ENCODE measurements around the gene C6orf47.

The C6orf47 gene

DNA sequence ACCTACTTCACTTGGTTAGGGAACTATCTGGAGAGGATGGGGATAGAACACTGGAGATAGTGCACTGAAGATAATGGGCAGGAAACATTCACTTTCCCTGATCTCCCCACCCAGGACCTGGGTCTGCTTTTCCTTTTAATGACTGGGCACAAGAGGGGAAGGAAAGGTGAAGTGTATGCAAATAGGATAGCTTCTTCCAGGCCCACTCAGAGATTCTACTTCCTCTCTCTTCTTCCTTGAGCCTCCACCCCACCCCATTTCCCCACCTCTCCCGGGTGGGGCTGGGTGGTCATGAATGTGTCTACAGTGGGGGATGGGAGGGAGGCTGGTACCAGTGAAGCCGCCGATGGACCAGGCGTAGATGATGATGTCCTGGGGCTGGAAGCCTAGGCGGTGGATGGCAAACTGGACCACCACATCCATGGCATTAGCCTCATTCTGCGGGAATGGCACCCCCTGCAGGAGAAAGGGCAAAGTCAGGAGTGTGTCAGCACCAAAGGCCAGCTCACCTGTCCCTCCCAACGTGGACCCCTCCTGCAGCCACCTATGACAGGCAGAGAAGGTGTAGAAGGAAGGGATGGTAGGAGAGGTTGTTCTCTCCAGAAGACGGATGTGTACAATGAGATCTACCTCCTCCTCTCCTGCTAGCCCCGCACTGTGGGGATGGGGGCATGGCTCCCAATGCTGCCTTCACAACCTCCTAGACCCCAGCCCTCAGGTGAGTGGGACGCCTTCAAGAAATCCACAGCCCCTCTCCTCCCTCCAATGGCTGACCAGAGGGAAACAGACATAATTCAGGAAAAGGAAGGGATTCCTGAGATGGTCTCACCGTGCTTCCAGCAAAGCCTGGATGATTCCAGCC, 28.9 kb upstream of the C6orf47 start:
- Histone ChIP-seq H3K4me3 (ENCODE audit: low read depth in 1 of 5, low read length in 5 of 5) (no peak overlapping the region), H3K9me3 (ENCODE audit: control insufficient read depth in 5 of 5, low read length in 5 of 5) (no peaks in the 10 kb centered on the region), H3K9ac (ENCODE audit: low read length in 5 of 5) (peak overlapping the region in 1 of 5 donors; percentile 7), H3K27me3 (ENCODE audit: control insufficient read depth in 5 of 5, insufficient read depth in 4 of 5, low read length in 5 of 5) (no peaks in the 10 kb centered on the region), H3K36me3 (ENCODE audit: control insufficient read depth in 5 of 5, insufficient read depth in 5 of 5, low read length in 5 of 5) (peaks cover 3 to 94% (median 86%) of the 10 kb centered on the region in 5 donors), H3K4me1 (ENCODE audit: control insufficient read depth in 5 of 5, insufficient read depth in 5 of 5, low read length in 5 of 5) (no peaks in the 10 kb centered on the region), H3K27ac (ENCODE audit: low read depth, low read length) (no peak overlapping the region)

- no peaks in the 10 kb centered on the region for H3K27me3 ChIP-seq (ENCODE audit: control insufficient read depth in 5 of 5, insufficient read depth in 4 of 5, low read length in 5 of 5)
- H3K9me3 ChIP-seq (ENCODE audit: control insufficient read depth in 5 of 5, low read length in 5 of 5) = no peaks in the 10 kb centered on the region
- peaks cover 0 to 3% (median 3%) of the 10 kb centered on the region in 5 donors for H3K4me1 ChIP-seq (ENCODE audit: control insufficient read depth in 5 of 5, insufficient read depth in 5 of 5, low read length in 5 of 5)
- H3K36me3 ChIP-seq (ENCODE audit: control insufficient read depth in 5 of 5, insufficient read depth in 5 of 5, low read length in 5 of 5) = peaks cover 3 to 82% (median 78%) of the 10 kb centered on the region in 5 donors
- H3K9ac ChIP-seq (ENCODE audit: low read length in 5 of 5) = no peak overlapping the region
- no peak overlapping the region for H3K4me3 ChIP-seq (ENCODE audit: low read depth in 1 of 5, low read length in 5 of 5)
- H3K27ac ChIP-seq (ENCODE audit: low read depth, low read length) = no peak overlapping the region
Observed at GRCh38 chr6:31687860-31688693, 27.5 kb upstream of the C6orf47 start.

- peaks cover 0 to 4% (median 3%) of the 10 kb centered on the region in 5 donors for H3K4me1 ChIP-seq (ENCODE audit: control insufficient read depth in 5 of 5, insufficient read depth in 5 of 5, low read length in 5 of 5)
- H3K4me3 ChIP-seq (ENCODE audit: low read depth in 1 of 5, low read length in 5 of 5) = no peak overlapping the region
- no peaks in the 10 kb centered on the region for H3K9me3 ChIP-seq (ENCODE audit: control insufficient read depth in 5 of 5, low read length in 5 of 5)
- no peaks in the 10 kb centered on the region for H3K27me3 ChIP-seq (ENCODE audit: control insufficient read depth in 5 of 5, insufficient read depth in 4 of 5, low read length in 5 of 5)
- no peak overlapping the region for H3K27ac ChIP-seq (ENCODE audit: low read depth, low read length)
- H3K36me3 ChIP-seq (ENCODE audit: control insufficient read depth in 5 of 5, insufficient read depth in 5 of 5, low read length in 5 of 5) = peaks cover 3 to 75% (median 71%) of the 10 kb centered on the region in 5 donors
- H3K9ac ChIP-seq (ENCODE audit: low read length in 5 of 5) = no peak overlapping the region
Observed at GRCh38 chr6:31687321-31687720, 26.7 kb upstream of the C6orf47 start.

GRCh38 chr6:31686483-31686882, 25.9 kb upstream of the C6orf47 start:
- Histone ChIP-seq H3K4me1 (ENCODE audit: control insufficient read depth in 5 of 5, insufficient read depth in 5 of 5, low read length in 5 of 5) (peaks cover 0 to 9% (median 6%) of the 10 kb centered on the region in 5 donors), H3K9ac (ENCODE audit: low read length in 5 of 5) (no peak overlapping the region), H3K4me3 (ENCODE audit: low read depth in 1 of 5, low read length in 5 of 5) (no peak overlapping the region), H3K27me3 (ENCODE audit: control insufficient read depth in 5 of 5, insufficient read depth in 4 of 5, low read length in 5 of 5) (no peaks in the 10 kb centered on the region), H3K27ac (ENCODE audit: low read depth, low read length) (no peak overlapping the region), H3K9me3 (ENCODE audit: control insufficient read depth in 5 of 5, low read length in 5 of 5) (no peaks in the 10 kb centered on the region), H3K36me3 (ENCODE audit: control insufficient read depth in 5 of 5, insufficient read depth in 5 of 5, low read length in 5 of 5) (peaks cover 0 to 67% (median 63%) of the 10 kb centered on the region in 5 donors)

DNA sequence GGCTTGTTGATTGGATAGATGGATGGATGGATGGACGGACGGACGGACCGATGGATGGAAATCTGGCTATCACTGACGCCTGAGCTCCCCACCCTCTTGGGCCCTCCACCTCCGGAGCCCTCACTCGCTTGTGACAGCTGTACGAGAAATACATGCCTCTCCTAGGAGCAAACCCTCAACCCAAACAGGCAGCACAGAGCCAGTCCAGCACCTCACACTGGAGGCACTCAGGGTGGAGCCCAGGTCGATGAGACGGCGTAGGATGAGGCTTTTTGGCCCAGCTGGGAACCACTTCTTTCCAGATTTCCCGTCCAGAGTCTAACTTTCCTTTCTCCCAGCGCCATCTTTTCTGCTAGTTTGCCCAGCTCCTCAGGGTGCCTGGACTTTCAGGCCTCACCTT, 23.0 kb upstream of the C6orf47 start:
- Histone ChIP-seq H3K36me3 (ENCODE audit: control insufficient read depth in 5 of 5, insufficient read depth in 5 of 5, low read length in 5 of 5) (peaks cover 0 to 38% (median 35%) of the 10 kb centered on the region in 5 donors), H3K27me3 (ENCODE audit: control insufficient read depth in 5 of 5, insufficient read depth in 4 of 5, low read length in 5 of 5) (no peaks in the 10 kb centered on the region), H3K9ac (ENCODE audit: low read length in 5 of 5) (no peak overlapping the region), H3K4me3 (ENCODE audit: low read depth in 1 of 5, low read length in 5 of 5) (no peak overlapping the region), H3K9me3 (ENCODE audit: control insufficient read depth in 5 of 5, low read length in 5 of 5) (no peaks in the 10 kb centered on the region), H3K4me1 (ENCODE audit: control insufficient read depth in 5 of 5, insufficient read depth in 5 of 5, low read length in 5 of 5) (peaks cover 0 to 23% (median 20%) of the 10 kb centered on the region in 5 donors), H3K27ac (ENCODE audit: low read depth, low read length) (no peak overlapping the region)

DNA sequence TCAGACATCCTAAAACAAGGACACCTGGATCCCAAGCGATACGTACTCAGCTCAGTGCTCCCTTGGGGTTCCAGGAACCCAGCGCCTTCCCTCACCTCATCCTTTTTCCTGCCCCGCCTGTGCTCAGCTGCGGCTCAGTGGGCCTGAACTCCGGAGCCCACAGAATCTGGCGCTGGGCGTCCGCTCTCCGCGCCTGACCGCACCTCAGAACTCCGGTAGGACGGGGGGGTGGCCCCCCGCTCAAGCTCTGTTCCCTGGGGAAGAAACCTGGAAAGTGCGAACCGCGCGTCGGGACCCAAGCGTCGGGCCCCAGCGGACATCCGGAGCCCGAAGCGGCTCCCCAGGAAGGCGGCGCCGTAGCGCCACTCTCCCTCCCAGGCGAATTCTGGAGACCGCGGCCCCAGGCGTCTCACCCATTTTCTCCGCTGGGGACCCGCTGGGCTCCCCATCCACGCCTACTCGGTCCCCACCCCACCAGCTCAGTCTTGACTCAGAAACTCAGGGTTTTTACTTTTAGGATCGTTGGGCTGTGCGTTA, 20.6 kb upstream of the C6orf47 start:
- Histone ChIP-seq H3K27me3 (ENCODE audit: control insufficient read depth in 5 of 5, insufficient read depth in 4 of 5, low read length in 5 of 5) (no peaks in the 10 kb centered on the region), H3K36me3 (ENCODE audit: control insufficient read depth in 5 of 5, insufficient read depth in 5 of 5, low read length in 5 of 5) (peaks cover 0 to 14% (median 11%) of the 10 kb centered on the region in 5 donors), H3K4me3 (ENCODE audit: low read depth in 1 of 5, low read length in 5 of 5) (peak overlapping the region; percentile 65 to 74 (median 69)), H3K4me1 (ENCODE audit: control insufficient read depth in 5 of 5, insufficient read depth in 5 of 5, low read length in 5 of 5) (peaks cover 0 to 23% (median 20%) of the 10 kb centered on the region in 5 donors), H3K9ac (ENCODE audit: low read length in 5 of 5) (peak overlapping the region in 4 of 5 donors; percentile 45 to 80 (median 68)), H3K9me3 (ENCODE audit: control insufficient read depth in 5 of 5, low read length in 5 of 5) (no peaks in the 10 kb centered on the region), H3K27ac (ENCODE audit: low read depth, low read length) (peak overlapping the region; percentile 49)

DNA sequence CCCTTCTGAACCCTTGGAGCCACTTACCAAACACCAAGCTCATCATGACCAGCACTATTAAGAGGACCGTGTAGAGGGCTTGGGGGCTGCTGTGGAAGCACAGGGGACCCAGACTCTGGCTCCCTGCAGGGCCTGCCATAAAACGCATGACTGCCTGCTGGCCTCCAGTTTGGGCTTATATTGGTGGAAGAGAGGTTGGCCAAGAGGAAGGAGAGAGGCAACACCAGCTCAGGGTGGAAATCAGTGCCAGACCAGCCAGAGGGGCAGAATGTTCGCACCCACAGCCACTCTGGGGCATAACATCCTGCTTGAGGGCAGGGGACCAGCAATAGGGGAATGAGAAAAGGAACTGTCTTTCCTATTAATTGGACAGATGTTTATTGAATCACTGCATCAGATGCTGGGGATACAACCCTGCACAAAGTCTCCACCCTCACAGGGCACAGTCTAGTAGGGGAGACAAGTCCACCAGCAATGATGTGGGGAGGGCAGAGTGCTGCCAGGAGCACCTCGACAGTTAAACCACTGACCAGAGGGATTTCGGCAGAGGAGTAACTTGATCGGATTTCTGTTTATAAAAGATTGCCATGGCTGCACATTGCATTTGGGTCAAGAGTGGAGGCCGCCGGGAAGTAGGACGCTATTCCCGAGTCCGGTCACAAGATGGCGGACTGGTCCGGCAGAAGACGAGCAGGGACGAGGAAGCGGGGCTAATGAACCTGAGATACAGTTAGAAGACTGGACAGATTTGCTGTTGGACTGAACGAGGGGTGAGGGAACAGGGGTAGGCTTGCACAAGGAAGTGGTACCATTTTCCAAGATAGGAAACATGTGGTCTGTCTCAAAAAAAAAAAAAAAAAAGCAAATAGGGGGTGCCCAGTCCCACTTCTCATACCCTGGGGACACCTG, 19.9 kb upstream of the C6orf47 start, which contains the start of gene LY6G5C:
TSS of gene LY6G5C (minus strand) at position 842 of the 909 bp plus-strand sequence. CDS start at position 148, 694 bp downstream.
- Histone ChIP-seq H3K4me3 (ENCODE audit: low read depth in 1 of 5, low read length in 5 of 5) (peak within 1 kb of the TSS; percentile 65 to 74 (median 69)), H3K27me3 (ENCODE audit: control insufficient read depth in 5 of 5, insufficient read depth in 4 of 5, low read length in 5 of 5) (no peaks in the 10 kb centered on the region), H3K4me1 (ENCODE audit: control insufficient read depth in 5 of 5, insufficient read depth in 5 of 5, low read length in 5 of 5) (peaks cover 0 to 23% (median 20%) of the 10 kb centered on the region in 5 donors), H3K27ac (ENCODE audit: low read depth, low read length) (peak within 1 kb of the TSS; percentile 49), H3K36me3 (ENCODE audit: control insufficient read depth in 5 of 5, insufficient read depth in 5 of 5, low read length in 5 of 5) (peaks cover 0 to 8% (median 6%) of the 10 kb centered on the region in 5 donors), H3K9me3 (ENCODE audit: control insufficient read depth in 5 of 5, low read length in 5 of 5) (no peaks in the 10 kb centered on the region), H3K9ac (ENCODE audit: low read length in 5 of 5) (peak within 1 kb of the TSS in 4 of 5 donors; percentile 45 to 80 (median 68))

DNA sequence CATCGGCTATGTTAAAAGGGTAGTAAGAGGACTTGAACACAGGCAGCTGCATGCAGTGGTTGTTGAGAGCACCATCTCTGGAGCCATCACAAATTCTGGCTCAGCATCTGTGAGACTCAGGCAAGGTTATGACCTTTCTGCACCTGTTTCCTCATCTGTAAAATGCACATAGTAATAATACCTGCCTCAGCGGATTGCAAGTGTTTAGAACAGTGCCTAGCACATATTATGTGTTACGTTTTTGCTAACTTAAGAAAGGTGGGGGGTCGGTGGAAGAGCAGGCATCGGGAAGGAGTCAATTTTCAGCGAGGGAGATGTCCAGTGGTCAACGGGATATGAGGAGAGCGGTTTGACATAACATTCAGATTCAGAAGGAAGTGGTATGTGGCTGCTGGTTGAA, 17.4 kb upstream of the C6orf47 start:
- Histone ChIP-seq H3K27ac (ENCODE audit: low read depth, low read length) (no peak overlapping the region), H3K36me3 (ENCODE audit: control insufficient read depth in 5 of 5, insufficient read depth in 5 of 5, low read length in 5 of 5) (peaks cover 0 to 15% (median 9%) of the 10 kb centered on the region in 5 donors), H3K4me1 (ENCODE audit: control insufficient read depth in 5 of 5, insufficient read depth in 5 of 5, low read length in 5 of 5) (peaks cover 0 to 19% (median 17%) of the 10 kb centered on the region in 5 donors), H3K9ac (ENCODE audit: low read length in 5 of 5) (no peak overlapping the region), H3K27me3 (ENCODE audit: control insufficient read depth in 5 of 5, insufficient read depth in 4 of 5, low read length in 5 of 5) (no peaks in the 10 kb centered on the region), H3K9me3 (ENCODE audit: control insufficient read depth in 5 of 5, low read length in 5 of 5) (no peaks in the 10 kb centered on the region), H3K4me3 (ENCODE audit: low read depth in 1 of 5, low read length in 5 of 5) (no peak overlapping the region)

DNA sequence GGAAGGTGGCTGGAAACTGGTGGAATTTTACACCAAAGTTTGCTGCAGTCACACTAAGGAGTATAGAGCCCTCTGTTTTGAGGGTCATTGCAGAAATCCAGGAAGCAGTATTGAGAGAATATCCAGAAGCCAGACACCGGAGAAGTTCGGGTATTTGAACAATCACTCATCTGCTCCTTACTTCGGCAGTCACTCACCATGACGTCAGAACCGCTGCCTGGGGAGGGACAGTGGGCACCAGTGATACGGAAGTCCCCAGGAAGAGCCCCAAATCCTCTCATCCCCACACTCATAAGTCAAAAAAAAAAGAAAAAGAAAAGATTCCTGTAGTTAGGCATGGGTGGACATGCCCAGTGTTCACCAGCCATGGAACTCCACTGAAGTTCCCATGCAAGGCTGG, 16.3 kb upstream of the C6orf47 start:
- Histone ChIP-seq H3K36me3 (ENCODE audit: control insufficient read depth in 5 of 5, insufficient read depth in 5 of 5, low read length in 5 of 5) (peaks cover 0 to 25% (median 18%) of the 10 kb centered on the region in 5 donors), H3K27me3 (ENCODE audit: control insufficient read depth in 5 of 5, insufficient read depth in 4 of 5, low read length in 5 of 5) (no peaks in the 10 kb centered on the region), H3K9ac (ENCODE audit: low read length in 5 of 5) (no peak overlapping the region), H3K9me3 (ENCODE audit: control insufficient read depth in 5 of 5, low read length in 5 of 5) (no peaks in the 10 kb centered on the region), H3K4me1 (ENCODE audit: control insufficient read depth in 5 of 5, insufficient read depth in 5 of 5, low read length in 5 of 5) (peaks cover 0 to 19% (median 17%) of the 10 kb centered on the region in 5 donors), H3K27ac (ENCODE audit: low read depth, low read length) (no peak overlapping the region), H3K4me3 (ENCODE audit: low read depth in 1 of 5, low read length in 5 of 5) (no peak overlapping the region)
